Gastroesophageal sphincter (tissue), 4 donors: ENCODE results near the gene SLC2A1. TPM values are rescaled to one million over a fixed set of nuclear protein-coding genes. Genes with fewer than 3 reads are reported as not detected.

Experiments
- ATAC-seq: fragments of 150-250 bp; one replicate; pipeline ENCODE4 v1.9.1; 2016; ENCODE audit warnings: mild to moderate bottlenecking, moderate library complexity
- H3K27ac ChIP-seq, 4 donors: fragments of 200-600 bp; sonication (generic) in 3 of 4; 1 replicate in 3 of 4; 2 replicates in 1 of 4; pipeline ENCODE4 v1.5.1; 2016 to 2019
- H3K27me3 ChIP-seq: fragments of 200-600 bp; sonication (generic); one replicate; pipeline ENCODE4 v1.5.1; 2019
- H3K36me3 ChIP-seq, 2 donors: fragments of 200-600 bp; sonication (generic); one replicate each; pipeline ENCODE4 v1.5.1; 2019; ENCODE audit warnings: control low read depth in 1 of 2
- H3K4me1 ChIP-seq, 3 donors: fragments of 200-600 bp; sonication (generic); 1 replicate in 2 of 3; 2 replicates in 1 of 3; pipeline ENCODE4 v1.5.1; 2016 to 2019; ENCODE audit warnings: control low read depth in 2 of 3
- H3K4me3 ChIP-seq, 2 donors: fragments of 200-600 bp; sonication (generic); one replicate each; pipeline ENCODE4 v1.5.1; 2019; ENCODE audit warnings: mild to moderate bottlenecking in 1 of 2, moderate library complexity in 1 of 2
- H3K9me3 ChIP-seq, 3 donors: fragments of 200-600 bp; sonication (generic); one replicate each; pipeline ENCODE4 v1.5.1; 2017 to 2019; ENCODE audit warnings: control low read depth in 2 of 3
- CTCF ChIP-seq, 4 experiments: fragments of 200-600 bp in 2 of 4; fragments of 450-650 bp in 2 of 4; sonication (generic) in 1 of 4; IDR thresholded peaks; one replicate each; pipeline ENCODE4 v1.5.1; 2017 to 2019; ENCODE audit warnings: antibody characterized with exemption in 4 of 4, mild to moderate bottlenecking in 2 of 4, moderate library complexity in 2 of 4
- EP300 ChIP-seq: sonication (generic); formaldehyde crosslinking; IDR thresholded peaks from one replicate; pipeline ENCODE4 v1.6.1; 2017; ENCODE audit warnings: antibody characterized with exemption, mild to moderate bottlenecking
- POLR2A ChIP-seq, 2 donors: fragments of 450-650 bp; IDR thresholded peaks; one replicate each; pipeline ENCODE4 v1.6.1; 2017; ENCODE audit warnings: antibody characterized with exemption in 2 of 2, mild to moderate bottlenecking in 2 of 2, moderate library complexity in 1 of 2
- POLR2AphosphoS5 ChIP-seq: sonication (generic); formaldehyde crosslinking; IDR thresholded peaks from one replicate; pipeline ENCODE4 v1.6.1; 2017; ENCODE audit warnings: antibody characterized with exemption
- WGBS, 2 donors: methylation state at CpG; one replicate each; pipeline ENCODE4 v1.1.5; 2018; ENCODE audit warnings: low coverage in 1 of 2; 5-methylcytosine and 5-hydroxymethylcytosine counted together
- total RNA-seq, 4 donors: library from RNA; depleted of rRNA; stranded (reverse); fragments of >200 nt; gene quantifications; one replicate each; pipeline ENCODE4 v1.1.0, GENCODE V29; 2016

SLC2A1 gene
- total RNA-seq, 4 donors from 2014 or later, result 23.5 to 106 (median 45.9) TPM

GRCh38 chr1:42940851-42941639 lies 17.6 kb downstream of the SLC2A1 start:
- Histone ChIP-seq H3K4me3 (no peak overlapping the region), H3K27ac (peak overlapping the region; percentile 2 to 78 (median 52)), H3K36me3 (peaks cover 0 to 41% of the 10 kb centered on the region in 2 donors)

GRCh38 chr1:42938645-42939615 lies 19.7 kb downstream of the SLC2A1 start:
- 80 to 85% methylated on average over 5 to 8 of the region's 14 CpGs for WGBS, 2 donors
- peaks cover 0 to 56% of the 10 kb centered on the region in 2 donors for H3K36me3 ChIP-seq
- H3K27me3 ChIP-seq, result no peaks in the 10 kb centered on the region
- no peak overlapping the region for H3K27ac ChIP-seq
- no peak for TF ChIP-seq CTCF (IDR thresholded peaks at IDR 0.05)
- no peak for TF ChIP-seq POLR2AphosphoS5
- TF ChIP-seq POLR2A (IDR thresholded peaks at IDR 0.05), result no peak
- TF ChIP-seq EP300, result no peak
- ATAC-seq, result no peak
- H3K4me3 ChIP-seq, result no peak overlapping the region
- peaks cover 4 to 73% (median 28%) of the 10 kb centered on the region in 3 donors for H3K4me1 ChIP-seq
- H3K9me3 ChIP-seq, result no peaks in the 10 kb centered on the region

More at GRCh38 chr1:42940851-42941639, 17.6 kb downstream of the SLC2A1 start:
- Histone ChIP-seq H3K27me3 (no peaks in the 10 kb centered on the region), H3K9me3 (no peaks in the 10 kb centered on the region), H3K4me1 (peaks cover 4 to 88% (median 26%) of the 10 kb centered on the region in 3 donors)
- WGBS, 2 donors, result 55 to 84% methylated on average over 5 to 14 of the region's 14 CpGs
- no peak for ATAC-seq
- TF ChIP-seq POLR2AphosphoS5, result peak; percentile 48
- TF ChIP-seq CTCF (IDR thresholded peaks at IDR 0.05), result no peak

GRCh38 chr1:42937836-42938644 lies 20.6 kb downstream of the SLC2A1 start:
- no peaks in the 10 kb centered on the region for H3K27me3 ChIP-seq
- no peak overlapping the region for H3K27ac ChIP-seq
- no peak overlapping the region for H3K4me3 ChIP-seq
- no peak for ATAC-seq
- H3K36me3 ChIP-seq, result peaks cover 0 to 59% of the 10 kb centered on the region in 2 donors
- WGBS, 2 donors, result 73 to 100% methylated on average over 2 to 3 of the region's 6 CpGs
- TF ChIP-seq CTCF (IDR thresholded peaks at IDR 0.05), result no peak
- no peak for TF ChIP-seq POLR2A (IDR thresholded peaks at IDR 0.05)
- no peak for TF ChIP-seq EP300
- TF ChIP-seq POLR2AphosphoS5, result no peak
- peaks cover 4 to 64% (median 22%) of the 10 kb centered on the region in 3 donors for H3K4me1 ChIP-seq
- H3K9me3 ChIP-seq, result no peaks in the 10 kb centered on the region

GRCh38 chr1:42937141-42937696 lies 21.4 kb downstream of the SLC2A1 start:
- Histone ChIP-seq H3K36me3 (peaks cover 0 to 51% of the 10 kb centered on the region in 2 donors), H3K27me3 (no peaks in the 10 kb centered on the region), H3K4me1 (peaks cover 4 to 60% (median 21%) of the 10 kb centered on the region in 3 donors), H3K9me3 (no peaks in the 10 kb centered on the region), H3K4me3 (no peak overlapping the region), H3K27ac (peak overlapping the region in 1 of 4 donors; percentile 63)
- ATAC-seq, result no peak
- WGBS, 2 donors, result 95% methylated on average over 4 of the region's 6 CpGs; no CpG with 5 or more reads in 1 of the 2 donors
- TF ChIP-seq POLR2AphosphoS5, result peak; percentile 29
- TF ChIP-seq CTCF (IDR thresholded peaks at IDR 0.05), result no peak
